Tibial artery (tissue), 4 donors: ENCODE results near the gene BCAR1.

Experiments used
- DNase-seq, 2 donors: peaks; one replicate each; pipeline ENCODE4 v3.0.0-alpha.2; 2019
- H3K27ac ChIP-seq, 2 donors: fragments of 200-600 bp; sonication (generic) in 1 of 2; 1 replicate in 1 of 2; 2 replicates in 1 of 2; pipeline ENCODE4 v1.5.1; 2018 to 2019; ENCODE audit warnings: mild to moderate bottlenecking in 1 of 2
- H3K27me3 ChIP-seq, 2 donors: fragments of 200-600 bp; sonication (generic) in 1 of 2; one replicate each; pipeline versions ENCODE4 v1.5.1 to v1.6.0; 2016 to 2019
- H3K36me3 ChIP-seq, 3 donors: fragments of 200-600 bp; sonication (generic) in 2 of 3; one replicate each; pipeline ENCODE4 v1.5.1; 2016 to 2019; ENCODE audit warnings: mild to moderate bottlenecking in 2 of 3
- H3K4me1 ChIP-seq, 4 donors: fragments of 200-600 bp; sonication (generic) in 2 of 4; 1 replicate in 3 of 4; 2 replicates in 1 of 4; pipeline ENCODE4 v1.5.1; 2016 to 2019
- H3K4me3 ChIP-seq, 2 donors: fragments of 200-600 bp; sonication (generic) in 1 of 2; 1 replicate in 1 of 2; 2 replicates in 1 of 2; pipeline ENCODE4 v1.5.1; 2018 to 2019; ENCODE audit warnings: mild to moderate bottlenecking in 2 of 2
- H3K9me3 ChIP-seq, 3 donors: fragments of 200-600 bp; sonication (generic) in 1 of 3; one replicate each; pipeline ENCODE4 v1.5.1; 2016 to 2019
- CTCF ChIP-seq, 2 experiments: fragments of 200-600 bp in 1 of 2; fragments of 450-650 bp in 1 of 2; IDR thresholded peaks; one replicate each; pipeline ENCODE4 v1.5.1; 2017 to 2019; ENCODE audit warnings: antibody characterized with exemption in 2 of 2, mild to moderate bottlenecking in 1 of 2, moderate library complexity in 1 of 2
- intact Hi-C: fragments of 100-400 bp; cut with DNase I; formaldehyde crosslinking; loops from one replicate; pipeline ENCODE4 v1.15.0; 2023; ENCODE audit warnings: low total_unique reads

The BCAR1 gene

GRCh38 chr16:75197522-75198134, 53.8 kb downstream of the BCAR1 start:
- H3K4me3 ChIP-seq = no peak overlapping the region
- intact Hi-C loops = loop anchor here (5.0 to 10.0 kb wide), 2 partner anchors 265 to 557 kb away; partner anchors contain the start of gene TMEM170A
- peak in 1 of 2 donors; percentile 34 for DNase-seq
- peaks cover 0 to 22% (median 7%) of the 10 kb centered on the region in 4 donors for H3K4me1 ChIP-seq
- no peak for TF ChIP-seq CTCF (IDR thresholded peaks at IDR 0.05)
- H3K27me3 ChIP-seq = peaks cover 0 to 23% of the 10 kb centered on the region in 2 donors
- H3K36me3 ChIP-seq = no peaks in the 10 kb centered on the region
- H3K27ac ChIP-seq = no peak overlapping the region
- no peaks in the 10 kb centered on the region for H3K9me3 ChIP-seq

GRCh38 chr16:75196836-75197235, 54.6 kb downstream of the BCAR1 start:
- peak in 1 of 2 donors; percentile 46 for DNase-seq
- peaks cover 0 to 23% of the 10 kb centered on the region in 2 donors for H3K27me3 ChIP-seq
- peaks cover 0 to 22% (median 7%) of the 10 kb centered on the region in 4 donors for H3K4me1 ChIP-seq
- no peaks in the 10 kb centered on the region for H3K36me3 ChIP-seq
- no peak for TF ChIP-seq CTCF (IDR thresholded peaks at IDR 0.05)
- no peak overlapping the region for H3K4me3 ChIP-seq
- H3K27ac ChIP-seq = no peak overlapping the region
- H3K9me3 ChIP-seq = no peaks in the 10 kb centered on the region
- intact Hi-C loops = loop anchor here (5.0 to 10.0 kb wide), 2 partner anchors 265 to 558 kb away; partner anchors contain the start of gene TMEM170A

GRCh38 chr16:75195811-75196790, 55.3 kb downstream of the BCAR1 start:
- no peak for TF ChIP-seq CTCF (IDR thresholded peaks at IDR 0.05)
- intact Hi-C loops = loop anchor here (5.0 to 10.0 kb wide), 2 partner anchors 266 to 559 kb away; partner anchors contain the start of gene TMEM170A
- Histone ChIP-seq H3K4me1 (peaks cover 0 to 20% (median 6%) of the 10 kb centered on the region in 4 donors), H3K4me3 (no peak overlapping the region), H3K36me3 (no peaks in the 10 kb centered on the region), H3K27me3 (peaks cover 0 to 23% of the 10 kb centered on the region in 2 donors), H3K9me3 (no peaks in the 10 kb centered on the region), H3K27ac (no peak overlapping the region)
- peak in 1 of 2 donors; percentile 44 for DNase-seq

- H3K4me3 ChIP-seq = no peak overlapping the region
- H3K36me3 ChIP-seq = no peaks in the 10 kb centered on the region
- no peak for TF ChIP-seq CTCF (IDR thresholded peaks at IDR 0.05)
- DNase-seq = peak in 1 of 2 donors; percentile 25
- intact Hi-C loops = loop anchor here (10.0 kb wide), 1 partner anchor 561 kb away; no protein-coding TSS in a partner anchor
- H3K27me3 ChIP-seq = peaks cover 0 to 23% of the 10 kb centered on the region in 2 donors
- no peaks in the 10 kb centered on the region for H3K9me3 ChIP-seq
- no peak overlapping the region for H3K27ac ChIP-seq
- H3K4me1 ChIP-seq = peaks cover 0 to 3% (median 0%) of the 10 kb centered on the region in 4 donors
These were observed 57.5 kb downstream of the BCAR1 start for GRCh38 chr16:75193730-75194444.

- peaks cover 0 to 20% of the 10 kb centered on the region in 2 donors for H3K27me3 ChIP-seq
- TF ChIP-seq CTCF (IDR thresholded peaks at IDR 0.05) = no peak
- no peaks in the 10 kb centered on the region for H3K36me3 ChIP-seq
- H3K27ac ChIP-seq = no peak overlapping the region
- intact Hi-C loops = loop anchor here (10.0 kb wide), 1 partner anchor 562 kb away; no protein-coding TSS in a partner anchor
- no peak overlapping the region for H3K4me3 ChIP-seq
- H3K9me3 ChIP-seq = no peaks in the 10 kb centered on the region
- DNase-seq = no peak
- peaks cover 0 to 1% (median 0%) of the 10 kb centered on the region in 4 donors for H3K4me1 ChIP-seq
These were observed 58.2 kb downstream of the BCAR1 start for GRCh38 chr16:75193265-75193650.
